NK-92 (cell line): ENCODE data around the gene IL1R2.
"Not testable (repeated sequence)": the region's sequence is repeated elsewhere in the genome, so short reads cannot be mapped to it uniquely, and the experiment has no call there.

ENCODE experiments used
- DNase-seq: peaks from one replicate; lab custom pipeline; 2025; ENCODE audit not compliant: unreplicated experiment; lab: John Stamatoyannopoulos, UW

The IL1R2 gene

DNA sequence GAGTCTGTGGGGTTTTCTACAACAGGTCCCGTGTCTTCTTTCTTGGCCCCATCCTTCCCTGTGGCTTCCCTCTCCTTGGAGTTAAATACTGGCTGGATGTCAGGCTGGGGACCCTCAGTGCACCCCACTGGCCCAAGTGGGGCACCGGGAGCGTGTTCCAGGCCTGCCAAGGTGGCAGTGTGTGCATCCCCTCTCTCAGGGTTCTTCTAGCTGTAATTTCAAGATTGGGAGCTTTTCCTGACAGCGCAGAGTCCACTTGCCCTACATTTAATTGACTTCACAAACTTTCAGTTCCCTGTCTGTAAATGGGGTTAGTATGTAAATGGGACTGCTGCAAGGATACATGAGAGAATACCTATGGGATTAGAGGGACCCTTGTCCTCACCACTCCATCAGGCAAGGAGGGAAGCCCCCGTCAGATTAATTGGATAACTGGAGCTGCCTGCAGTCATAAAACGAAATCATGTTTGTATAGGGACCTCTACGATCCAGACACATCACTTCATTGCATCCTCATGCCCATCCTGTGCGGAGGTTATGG is 66.6 kb downstream of the IL1R2 start:
- no peak for DNase-seq

DNA sequence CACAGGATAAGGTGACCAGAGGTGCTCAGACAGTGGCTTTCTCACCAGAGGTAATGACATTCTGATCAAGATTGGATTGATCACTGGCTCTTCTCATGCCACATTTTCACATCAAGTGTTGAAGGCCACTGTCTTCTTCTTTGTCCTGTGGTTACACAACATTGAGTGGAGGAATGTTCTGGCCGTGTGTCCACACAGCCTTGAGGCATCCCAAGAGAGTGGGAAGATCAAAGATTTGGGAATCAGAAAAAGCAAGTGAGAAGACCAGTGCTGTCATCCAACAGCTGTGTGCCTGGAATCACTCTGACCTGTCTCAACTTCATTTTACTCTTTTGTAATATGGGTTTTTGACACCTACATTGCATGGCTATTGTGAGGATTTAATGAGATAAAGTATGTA is 67.4 kb downstream of the IL1R2 start:
- no peak for DNase-seq

DNA sequence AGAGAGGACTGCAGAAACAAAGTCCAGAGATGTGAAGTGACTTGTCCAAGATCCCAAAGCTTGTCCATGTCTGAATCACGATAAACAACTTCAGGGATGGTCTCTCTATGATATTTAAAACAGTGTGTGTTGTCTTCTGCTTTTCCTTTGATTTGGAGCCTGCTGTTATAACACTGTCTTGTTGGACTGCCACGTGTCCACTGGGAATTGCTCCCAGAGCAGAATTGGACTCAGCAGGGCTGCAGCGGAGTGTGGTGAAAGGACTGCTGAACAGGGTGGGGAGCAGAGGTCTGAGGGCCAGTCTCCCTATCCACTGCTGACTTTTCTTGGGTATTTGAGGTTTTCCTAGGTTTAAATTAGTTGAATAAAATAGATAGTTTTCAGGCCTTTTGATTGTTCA is 68.3 kb downstream of the IL1R2 start:
- DNase-seq: no peak

DNA sequence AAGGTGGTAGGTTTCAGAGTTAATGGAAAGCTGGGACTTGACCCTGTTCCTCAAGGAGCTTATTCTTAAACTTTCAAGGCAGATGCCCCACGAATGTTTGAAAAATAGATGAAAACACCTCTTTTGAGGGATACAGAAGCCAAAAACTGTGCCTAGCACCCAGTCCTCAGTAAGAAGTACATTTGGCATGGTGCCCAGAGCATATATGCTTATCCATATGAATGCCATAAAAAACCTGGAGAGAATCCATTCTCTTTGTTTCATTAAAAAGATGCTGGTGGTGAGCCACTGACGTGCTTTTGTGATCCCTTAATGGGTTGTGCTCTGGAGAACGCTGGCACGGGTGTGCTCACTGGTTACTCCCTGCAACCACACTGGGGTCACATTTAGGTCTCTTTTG is 69.0 kb downstream of the IL1R2 start:
- no peak for DNase-seq

DNA sequence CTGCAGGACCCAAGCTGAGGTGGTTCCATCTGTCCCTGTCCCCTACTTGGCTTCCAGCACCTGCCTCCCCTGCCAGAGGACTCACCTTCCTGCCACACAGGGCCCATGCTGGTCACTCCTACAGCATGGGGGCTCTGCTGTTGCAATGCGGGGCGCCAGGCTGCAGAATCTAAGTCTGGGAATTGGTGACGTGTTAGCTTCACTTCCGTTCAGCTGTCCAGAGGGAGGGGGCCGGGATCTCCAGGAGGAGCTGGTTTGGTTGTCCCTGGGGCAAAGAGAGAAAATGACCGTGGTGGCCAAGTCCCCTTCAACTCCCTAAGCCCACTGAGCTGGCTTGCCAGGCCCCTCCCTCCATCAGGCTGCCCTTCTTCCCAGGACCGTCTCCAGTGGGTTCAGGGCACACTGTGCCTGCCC is 69.5 kb downstream of the IL1R2 start:
- no peak for DNase-seq

DNA sequence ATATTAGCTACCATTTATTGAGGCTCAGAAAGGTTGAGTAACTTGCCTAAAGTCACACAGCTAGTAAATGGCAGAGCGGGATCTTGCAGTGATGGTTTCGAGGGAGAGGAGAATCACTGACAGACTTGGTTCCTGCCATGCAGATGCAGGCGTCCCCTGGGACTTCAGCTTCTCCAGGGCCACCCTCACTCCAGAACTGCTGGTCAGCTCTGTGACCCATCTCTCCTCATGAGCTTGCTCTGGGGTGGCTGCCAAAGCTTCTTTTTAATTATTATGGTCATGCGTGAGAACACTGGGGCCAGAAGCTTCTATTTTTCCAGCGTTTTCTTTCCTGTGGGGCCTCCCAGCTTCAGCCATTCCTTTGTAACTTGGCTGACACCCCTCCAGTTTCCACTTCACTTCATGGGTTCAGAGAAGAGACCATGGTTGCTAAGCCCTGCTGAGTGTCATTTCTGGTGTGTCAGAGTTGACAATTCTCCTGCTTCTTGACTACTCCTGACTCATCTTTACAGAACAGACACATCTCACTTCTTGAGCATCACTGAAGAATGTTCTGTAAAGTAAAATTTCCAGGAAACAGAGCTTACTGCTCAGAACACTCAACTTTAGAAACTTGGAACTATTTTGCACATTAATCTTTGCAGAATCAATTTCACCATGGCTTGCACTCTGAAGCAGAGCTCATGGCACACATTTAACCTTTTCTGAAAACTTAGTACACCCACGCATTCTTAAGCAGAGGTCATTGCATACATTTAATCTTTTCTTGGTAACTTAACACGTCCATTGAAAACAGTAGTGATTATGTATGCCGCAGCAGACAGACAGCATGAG is 70.4 kb downstream of the IL1R2 start:
- no peak for DNase-seq

DNA sequence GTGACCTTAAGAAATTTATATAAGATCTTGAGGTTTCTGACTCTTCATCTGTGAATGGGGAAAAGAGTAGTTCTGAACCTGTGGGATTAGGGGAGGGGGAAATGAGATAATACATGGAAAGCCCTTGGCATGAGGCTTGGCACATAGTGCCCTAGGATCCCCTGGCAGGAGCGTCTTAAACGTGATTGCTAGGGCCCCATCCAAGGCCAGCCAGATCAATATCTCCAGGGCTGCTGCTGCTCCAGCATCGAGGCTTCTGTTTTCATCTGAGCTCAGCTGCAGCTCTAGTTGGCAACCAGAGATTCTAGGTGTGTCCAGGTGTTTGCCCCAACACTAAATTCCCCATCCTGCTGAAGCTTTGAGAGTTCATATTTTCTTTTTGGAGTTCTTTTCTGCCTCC is 71.0 kb downstream of the IL1R2 start:
- DNase-seq: no peak

DNA sequence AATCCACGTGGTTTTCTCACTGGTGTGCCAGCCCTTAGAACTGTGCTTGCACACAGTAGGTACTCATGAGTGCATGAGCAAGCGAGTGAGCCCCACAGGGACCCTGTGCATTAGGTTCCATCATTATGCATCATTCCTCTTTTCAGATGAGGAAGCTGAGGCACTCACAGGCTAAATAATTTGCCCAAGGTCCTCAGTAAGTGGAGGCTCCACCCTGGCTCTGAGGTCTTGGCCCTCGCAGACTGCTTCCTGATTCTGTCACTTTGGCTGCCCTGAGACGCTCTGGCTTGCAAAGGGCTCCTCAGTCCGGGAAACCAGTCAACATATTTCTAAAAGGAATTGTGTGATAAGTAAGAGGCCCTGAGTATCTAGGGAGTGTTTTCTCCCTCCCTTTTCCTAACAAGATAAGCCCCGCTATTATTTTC is 71.7 kb downstream of the IL1R2 start:
- no peak for DNase-seq

DNA sequence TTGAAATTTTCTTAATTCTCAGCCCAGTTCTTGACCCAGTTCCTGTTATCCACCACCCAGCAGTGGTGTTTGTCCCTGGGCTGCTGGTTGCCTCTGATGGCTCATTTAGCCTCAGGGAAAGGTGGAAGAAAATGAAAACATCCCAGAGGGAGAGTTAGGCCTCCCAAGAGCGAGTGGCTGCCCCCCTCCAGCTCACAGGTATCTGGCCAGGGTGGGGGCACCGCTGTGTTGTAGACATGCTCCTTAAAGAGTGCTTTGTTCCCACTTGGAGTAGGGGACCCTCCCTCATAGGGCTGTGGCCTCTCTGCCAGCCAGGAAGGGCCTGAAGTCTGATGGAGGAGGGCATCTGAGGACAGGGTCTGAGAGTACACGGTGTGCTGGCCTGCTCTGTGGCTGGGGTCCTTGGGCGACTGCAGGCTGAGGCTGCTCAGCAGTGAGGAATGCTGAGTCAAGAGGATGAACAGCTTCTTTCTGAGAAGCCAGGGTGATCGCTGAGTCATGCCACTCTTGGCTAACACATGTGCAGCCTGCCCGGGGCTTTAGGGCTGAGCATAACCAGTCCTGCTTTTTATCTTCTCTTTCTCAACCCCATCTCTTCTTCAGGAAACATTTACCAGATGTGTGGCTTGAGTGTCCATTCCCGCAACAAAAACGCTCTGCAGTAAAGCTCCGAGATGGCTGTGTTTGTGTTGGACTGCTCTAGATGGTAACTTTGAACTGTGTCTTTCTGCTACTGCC is 72.3 kb downstream of the IL1R2 start:
- DNase-seq: no peak

DNA sequence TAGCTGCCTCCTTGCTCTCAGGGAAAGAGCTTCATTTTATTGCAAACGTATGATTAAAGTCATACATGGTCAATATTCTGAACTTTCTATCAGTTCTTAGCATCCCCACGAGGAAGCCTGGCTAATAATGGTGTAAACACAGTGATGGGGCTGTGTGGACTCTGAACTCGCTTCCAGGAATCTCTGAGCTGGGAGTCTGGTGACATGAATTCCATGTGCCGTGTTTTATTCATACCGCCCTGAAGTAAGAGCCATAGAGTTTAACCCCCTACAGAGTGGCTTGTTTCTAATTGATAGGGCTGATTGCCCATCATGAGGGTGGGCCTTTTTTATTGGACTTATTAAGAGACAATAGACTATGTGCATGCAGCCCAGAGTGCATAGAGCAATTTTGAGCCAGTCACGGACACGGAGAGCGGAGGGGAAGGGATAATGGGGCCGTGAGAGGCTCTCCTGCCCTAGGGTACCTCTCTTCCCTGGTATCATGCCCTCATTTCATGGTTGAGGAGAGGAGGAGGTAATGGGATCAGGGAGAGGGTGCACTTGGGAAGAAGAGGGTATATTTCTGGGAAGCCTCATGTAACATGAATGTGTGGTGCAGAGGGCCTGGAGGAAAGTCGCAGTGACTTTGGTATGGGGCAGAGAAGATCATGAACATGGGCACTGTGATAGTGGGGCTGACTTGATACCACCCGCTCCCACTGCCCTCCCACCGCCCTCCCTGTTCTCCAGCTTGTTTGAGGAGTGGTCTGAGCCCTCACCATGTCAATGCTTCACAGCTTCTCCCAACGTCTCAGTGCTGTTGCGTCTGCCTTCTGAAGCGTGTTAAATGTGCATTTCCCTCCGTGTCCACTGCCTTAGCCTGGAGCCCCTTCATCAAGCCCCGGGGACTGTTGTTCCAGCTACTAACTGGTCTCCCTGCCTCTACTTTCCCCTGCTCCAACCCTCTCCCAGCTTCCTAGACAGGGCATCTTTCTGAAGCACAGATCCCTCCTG is 73.2 kb downstream of the IL1R2 start:
- no peak for DNase-seq

DNA sequence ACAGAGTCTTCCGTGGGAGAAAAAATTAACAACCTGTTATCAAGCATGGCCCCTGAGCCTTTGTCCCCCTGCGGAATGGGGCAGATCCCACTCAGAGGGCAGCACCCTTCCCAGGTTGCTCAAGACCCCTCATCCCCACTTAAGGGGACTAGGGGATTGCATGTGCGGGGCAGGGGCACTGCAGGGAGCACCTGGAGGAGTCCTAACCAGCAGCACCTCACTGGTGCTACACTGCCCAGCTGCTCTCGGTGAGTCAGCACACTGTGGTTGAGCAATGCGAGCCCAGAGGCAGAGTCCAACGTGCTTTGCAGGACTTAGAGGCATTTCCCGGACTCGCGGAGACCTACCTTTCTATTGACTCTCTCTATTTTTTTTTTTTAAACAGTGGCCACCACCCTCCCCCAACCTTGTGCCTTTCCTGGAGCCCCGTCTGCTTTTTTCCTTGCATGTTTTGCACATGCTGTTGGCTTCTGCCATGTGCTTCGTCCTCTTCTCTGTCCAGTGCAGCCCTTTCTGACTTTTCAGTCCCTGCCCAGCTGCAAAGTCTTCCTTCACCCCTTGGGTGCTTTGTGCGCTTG is 74.0 kb downstream of the IL1R2 start:
- peak; percentile 12 for DNase-seq

DNA sequence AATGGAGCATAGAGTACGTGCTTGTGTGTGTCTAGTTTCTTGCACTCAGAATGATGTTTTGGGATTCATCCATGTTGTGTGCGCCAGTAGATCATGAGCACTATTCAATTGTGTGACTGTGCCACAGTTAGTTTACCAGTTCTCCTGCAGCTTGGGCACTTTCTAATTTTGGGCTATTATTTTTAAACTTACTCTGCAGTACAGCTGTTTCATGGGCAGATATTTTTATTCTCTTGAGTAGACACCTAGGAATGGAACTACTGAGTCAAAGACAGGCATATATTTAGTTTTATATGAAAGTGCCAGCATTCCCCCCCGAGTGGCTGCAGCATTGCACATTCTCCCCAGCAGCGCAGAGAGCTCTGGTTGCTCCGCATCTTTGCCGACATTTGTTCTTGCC is 74.8 kb downstream of the IL1R2 start:
- no peak for DNase-seq

DNA sequence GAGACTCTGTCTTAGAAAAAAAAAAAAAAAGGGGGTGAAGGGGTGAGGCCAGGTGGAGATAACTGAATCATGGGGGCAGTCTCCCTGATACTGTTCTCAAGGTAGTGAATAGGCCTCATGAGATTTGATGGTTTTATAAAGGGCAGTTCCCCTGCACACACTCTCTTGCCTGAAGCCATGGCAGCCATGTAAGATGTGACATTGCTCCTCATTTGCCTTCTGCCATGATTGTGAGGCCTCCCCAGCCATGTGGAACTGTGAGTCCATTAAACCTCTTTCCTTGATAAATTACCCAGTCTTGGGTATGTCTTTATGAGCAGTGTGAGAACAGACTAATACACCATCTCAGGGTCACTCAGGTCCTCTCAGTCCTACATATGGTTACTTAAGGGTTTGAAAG is 76.4 kb downstream of the IL1R2 start:
- DNase-seq: not testable (repeated sequence)

DNA sequence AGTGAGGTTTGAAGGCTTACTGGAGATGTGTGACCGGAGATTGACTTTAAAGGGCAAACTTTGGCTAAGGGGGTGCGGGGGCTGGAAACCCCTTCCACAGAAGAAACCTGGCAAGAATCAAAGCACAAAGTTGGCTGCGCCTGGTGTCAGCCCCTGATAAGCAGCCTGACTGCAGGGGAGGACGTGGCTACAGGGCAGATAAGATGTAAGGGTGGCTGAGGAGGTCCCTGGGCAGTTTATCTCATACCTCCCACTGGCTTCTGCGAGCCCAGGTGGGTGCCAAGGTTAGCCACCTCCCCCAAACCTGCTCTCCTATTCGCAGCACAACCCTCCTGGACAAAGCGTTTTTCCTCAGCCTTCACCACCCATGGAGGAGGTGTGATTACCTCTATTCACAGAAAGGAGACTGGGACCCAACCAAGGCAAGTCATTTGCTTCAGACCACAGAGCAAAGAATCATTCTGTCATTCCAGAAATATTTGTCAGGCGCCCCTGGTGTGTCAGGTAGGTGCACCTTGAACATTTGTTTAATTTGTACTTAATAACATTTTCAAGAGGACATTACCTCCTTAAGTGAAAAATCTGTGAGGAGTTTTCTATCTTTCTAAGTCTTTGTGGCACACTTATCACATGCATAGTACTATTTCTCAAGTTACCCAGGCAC is 77.7 kb downstream of the IL1R2 start:
- no peak for DNase-seq

DNA sequence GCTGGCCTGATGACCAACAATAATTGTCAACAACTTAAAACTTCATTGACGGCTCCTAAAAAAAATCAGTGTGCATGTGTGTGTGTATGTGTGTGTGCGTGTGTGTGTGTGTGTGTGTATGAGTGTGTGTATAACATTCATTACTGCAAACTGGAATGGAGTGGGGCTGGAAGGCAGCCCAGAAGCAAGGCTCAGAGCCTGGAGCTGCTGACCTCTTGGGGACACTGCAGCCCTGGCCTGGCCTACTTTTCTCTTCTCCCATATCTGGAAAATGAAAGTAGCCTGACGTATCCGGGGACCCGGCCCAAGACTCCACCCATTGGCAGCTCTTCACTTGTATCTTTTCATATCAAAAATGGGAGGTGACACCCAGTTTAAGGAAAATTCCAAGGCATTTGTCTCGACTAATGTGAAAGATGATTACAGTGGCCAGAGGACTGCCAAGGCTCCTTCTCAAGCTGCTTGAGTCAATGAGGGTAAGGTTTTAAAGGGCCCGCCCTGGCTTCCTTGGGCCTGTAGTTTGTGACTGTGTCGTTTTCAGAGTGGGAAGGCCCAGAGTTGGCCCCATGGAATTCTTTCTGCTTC is 78.4 kb downstream of the IL1R2 start:
- no peak for DNase-seq

DNA sequence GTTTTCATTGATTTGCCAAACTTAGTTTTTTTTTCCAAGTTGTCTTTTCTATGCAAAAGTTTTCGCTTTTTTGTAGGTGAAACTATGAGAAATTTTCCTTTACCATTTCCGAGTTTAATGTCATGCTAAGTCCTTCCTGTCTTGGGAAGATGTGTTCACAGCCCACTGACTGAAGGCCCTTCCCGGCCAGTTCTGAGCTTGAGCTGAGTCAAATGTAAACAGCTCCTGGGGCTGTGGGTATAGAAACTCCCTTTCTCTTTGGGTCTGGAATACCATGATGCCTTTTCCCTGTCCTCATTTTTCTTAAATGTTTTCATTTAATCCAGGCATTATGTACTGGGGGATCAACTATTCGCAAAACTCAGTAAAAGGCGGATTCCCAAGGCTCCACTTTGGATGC is 81.0 kb downstream of the IL1R2 start:
- no peak for DNase-seq

DNA sequence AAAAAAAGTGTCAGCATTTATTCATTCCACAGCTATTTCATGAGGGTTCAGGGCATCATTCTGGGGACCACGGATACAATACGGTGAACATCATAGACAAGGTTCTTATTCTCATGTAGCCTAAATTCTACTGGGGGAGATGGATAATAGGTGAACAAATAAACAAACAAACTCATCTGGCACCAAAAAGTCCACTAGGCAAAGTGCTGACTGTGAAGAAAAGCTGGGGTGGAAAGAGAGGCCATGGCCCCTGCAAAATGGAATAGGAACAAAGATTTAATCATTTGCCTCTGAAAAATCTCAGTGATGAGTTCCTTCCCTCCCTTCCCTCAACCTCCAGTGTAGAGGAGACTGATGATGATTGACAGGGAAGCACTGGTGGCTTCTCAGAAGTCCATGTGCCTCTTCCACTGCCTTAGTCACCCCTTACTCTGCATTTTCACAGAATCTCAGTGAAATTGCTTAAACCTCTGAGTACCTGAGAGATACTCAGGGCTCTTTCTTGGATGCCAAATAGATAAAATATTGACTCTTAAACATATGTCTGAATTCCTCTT is 81.5 kb downstream of the IL1R2 start:
- DNase-seq: no peak

DNA sequence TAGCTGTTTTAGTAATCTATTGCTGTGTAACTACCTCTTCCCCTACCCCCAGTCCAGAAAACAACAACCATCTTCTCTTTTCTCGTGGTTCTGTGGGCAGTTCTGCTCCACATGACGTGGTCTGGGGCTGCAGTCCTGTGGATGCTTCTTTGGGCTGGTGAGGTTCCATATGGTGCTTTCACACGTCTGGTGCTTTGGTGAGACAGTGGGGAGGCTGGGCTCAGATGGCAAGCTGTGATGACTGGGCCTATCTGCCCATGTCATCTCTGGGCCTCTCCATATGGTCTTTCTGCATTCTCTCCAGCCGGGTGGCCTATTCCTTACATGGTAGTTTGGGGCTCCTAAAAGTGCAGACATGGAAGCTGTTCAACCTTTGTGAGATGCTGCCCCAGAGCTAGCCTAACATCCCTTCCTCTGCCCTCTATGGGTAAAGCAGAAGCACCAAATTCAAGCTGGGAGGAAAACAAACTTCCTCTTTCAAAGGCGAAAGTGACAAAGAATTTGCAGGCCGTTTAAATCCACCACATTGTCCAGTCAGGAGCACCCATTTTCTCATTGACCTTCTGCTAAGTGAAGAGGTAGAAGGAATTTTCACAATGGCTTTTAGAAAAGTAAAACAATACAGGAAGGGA is 82.5 kb downstream of the IL1R2 start:
- DNase-seq: no peak

DNA sequence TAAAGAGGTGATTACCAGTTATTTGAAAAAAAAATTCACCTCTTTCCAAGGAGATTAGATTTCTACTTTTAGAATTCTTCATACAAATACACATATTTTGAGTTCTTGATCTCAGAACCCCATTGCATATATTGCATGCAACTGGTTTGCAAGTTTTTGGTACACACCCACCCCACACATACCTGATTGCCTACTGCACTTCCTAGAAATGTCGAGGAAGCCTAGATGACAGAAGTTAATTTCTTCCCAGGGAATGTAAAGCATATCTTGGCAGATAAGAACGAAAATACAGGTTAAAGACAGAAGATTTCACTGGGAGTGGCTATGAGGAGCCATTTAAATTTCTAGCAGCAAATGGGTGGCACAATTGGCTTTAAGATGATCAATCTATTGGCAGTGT is 83.7 kb downstream of the IL1R2 start:
- DNase-seq: no peak
